Kidney capillary endothelial cell (primary cell): Measurements from ENCODE around the gene EMC10.
"Not testable (repeated sequence)": the region's sequence is repeated elsewhere in the genome, so short reads cannot be mapped to it uniquely, and the experiment has no call there.

Experiments
- DNase-seq: peaks from one replicate; pipeline ENCODE4 v3.0.0-alpha.2; 2018; ENCODE audit warnings: low spot score

Gene EMC10

DNA sequence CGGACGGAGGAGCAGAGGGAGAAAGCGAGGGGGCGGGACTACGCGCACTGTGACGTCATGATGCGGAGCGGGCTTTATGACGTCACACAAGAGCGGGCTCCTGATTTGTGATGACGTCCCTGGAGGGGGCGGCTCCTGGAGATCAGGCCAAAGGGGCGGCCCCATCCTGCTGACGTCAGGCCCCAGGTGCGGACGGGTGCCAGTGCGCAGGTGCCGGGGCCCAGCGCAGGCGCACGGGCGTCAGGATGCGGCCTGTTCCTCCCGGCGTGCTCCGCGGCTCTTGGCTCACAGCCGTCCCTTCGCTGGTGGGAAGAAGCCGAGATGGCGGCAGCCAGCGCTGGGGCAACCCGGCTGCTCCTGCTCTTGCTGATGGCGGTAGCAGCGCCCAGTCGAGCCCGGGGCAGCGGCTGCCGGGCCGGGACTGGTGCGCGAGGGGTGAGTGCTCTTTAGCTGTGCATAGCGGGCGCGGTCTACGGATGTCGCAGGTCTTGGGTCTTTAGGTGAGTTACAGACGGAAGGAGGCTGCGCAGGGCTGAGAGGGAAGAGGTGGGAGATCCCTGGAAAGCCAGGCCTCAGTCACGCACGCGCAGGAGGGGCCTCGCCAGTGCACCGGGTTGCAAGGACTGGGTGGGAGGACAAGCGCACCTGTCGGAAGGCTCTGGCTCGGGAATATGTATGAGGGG, at the start of gene EMC10, which contains the start of gene GARIN5A:
Gene EMC10, plus strand, starts transcription at position 284 of the 683 bp plus-strand sequence. Its CDS starts 38 bp downstream, at position 322.
Gene GARIN5A, minus strand, starts transcription at position 625 of the 683 bp plus-strand sequence. Its CDS starts 460 bp downstream, at position 165.
- DNase-seq, result peak; percentile 85

DNA sequence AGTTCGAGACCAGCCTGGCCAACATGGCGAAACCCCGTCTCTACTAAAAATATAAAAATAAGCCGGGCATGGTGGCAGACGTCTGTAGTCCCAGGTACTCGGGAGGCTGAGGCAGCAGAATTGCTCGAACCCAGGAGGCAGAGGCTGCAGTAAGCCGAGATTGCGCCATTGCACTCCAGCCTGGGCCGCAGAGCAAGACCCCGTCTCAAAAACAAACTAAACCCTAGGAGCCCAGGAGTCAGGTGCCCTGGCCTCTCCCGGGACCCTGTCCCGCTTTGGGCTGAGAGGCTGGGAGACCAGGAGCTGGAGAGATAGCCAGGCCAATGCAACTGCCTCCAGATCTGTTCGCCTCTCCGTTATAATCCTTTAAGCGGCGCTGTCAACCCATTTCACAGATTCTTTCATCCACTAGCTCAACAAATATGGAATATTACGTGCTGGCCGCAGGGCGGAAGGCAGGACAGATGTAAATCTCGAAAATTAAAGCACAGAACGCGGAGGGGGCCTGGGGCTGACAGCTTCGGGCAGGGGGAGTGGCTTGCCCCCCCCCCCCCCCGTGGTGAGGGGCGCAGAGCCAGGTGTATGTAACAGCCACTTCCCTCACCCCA, 48.9 kb upstream of the EMC10 start:
- no peak for DNase-seq

DNA sequence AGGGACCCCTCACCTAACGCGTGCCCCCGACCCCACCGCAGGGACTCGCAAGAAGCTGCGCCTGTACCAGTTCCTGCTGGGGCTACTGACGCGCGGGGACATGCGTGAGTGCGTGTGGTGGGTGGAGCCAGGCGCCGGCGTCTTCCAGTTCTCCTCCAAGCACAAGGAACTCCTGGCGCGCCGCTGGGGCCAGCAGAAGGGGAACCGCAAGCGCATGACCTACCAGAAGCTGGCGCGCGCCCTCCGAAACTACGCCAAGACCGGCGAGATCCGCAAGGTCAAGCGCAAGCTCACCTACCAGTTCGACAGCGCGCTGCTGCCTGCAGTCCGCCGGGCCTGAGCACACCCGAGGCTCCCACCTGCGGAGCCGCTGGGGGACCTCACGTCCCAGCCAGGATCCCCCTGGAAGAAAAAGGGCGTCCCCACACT, 48.3 kb upstream of the EMC10 start:
- no peak for DNase-seq

DNA sequence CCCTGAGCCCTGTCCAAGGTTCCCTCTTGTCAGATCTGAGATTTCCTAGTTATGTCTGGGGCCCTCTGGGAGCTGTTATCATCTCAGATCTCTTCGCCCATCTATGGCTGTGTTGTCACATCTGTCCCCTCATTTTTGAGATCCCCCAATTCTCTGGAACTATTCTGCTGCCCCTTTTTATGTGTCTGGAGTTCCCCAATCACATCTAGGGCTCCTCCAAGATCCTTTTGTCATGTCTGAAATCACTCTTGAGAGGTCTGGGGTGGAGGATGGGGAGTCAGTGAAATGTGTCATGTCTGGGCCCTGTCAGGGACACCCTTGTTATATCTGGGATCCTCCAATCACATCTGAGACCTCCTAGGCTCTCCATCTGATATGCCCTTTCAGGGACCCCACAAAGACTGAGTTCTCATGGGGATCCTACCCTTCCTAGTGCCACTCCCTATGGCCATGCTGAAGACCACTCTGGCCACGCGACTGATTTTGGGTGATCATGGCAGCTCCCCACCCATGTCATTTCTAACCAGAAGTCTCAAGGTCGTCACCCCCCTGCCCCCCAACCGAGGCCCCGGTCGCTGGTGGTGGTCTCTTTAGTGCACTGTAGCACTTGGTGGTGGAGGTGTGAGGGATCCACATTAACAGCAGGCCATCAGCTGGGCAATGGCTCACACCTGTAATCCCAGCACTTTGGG, 47.4 kb upstream of the EMC10 start:
- no peak for DNase-seq

DNA sequence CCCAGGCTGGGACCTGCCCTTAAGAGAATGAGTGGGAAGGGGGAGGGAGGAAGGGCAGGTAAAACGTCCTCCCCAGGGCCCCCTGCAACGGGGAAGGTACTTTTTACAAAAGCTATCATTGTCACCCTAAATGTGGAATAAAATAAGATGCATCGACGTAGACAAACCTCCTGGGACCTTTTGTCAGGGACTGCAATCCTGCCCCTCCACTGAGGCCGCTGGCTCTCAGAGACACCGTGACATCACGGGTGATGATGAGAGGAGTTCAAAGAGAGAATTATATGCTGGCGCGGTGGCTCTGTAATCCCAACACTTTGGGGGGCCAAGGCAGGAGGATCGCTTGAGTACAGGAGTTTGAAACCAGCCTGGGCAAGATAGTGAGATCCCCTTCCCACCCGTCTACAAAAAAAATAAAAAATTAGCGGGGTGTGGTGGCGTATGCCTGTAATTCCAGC, 45.4 kb upstream of the EMC10 start:
- no peak for DNase-seq

DNA sequence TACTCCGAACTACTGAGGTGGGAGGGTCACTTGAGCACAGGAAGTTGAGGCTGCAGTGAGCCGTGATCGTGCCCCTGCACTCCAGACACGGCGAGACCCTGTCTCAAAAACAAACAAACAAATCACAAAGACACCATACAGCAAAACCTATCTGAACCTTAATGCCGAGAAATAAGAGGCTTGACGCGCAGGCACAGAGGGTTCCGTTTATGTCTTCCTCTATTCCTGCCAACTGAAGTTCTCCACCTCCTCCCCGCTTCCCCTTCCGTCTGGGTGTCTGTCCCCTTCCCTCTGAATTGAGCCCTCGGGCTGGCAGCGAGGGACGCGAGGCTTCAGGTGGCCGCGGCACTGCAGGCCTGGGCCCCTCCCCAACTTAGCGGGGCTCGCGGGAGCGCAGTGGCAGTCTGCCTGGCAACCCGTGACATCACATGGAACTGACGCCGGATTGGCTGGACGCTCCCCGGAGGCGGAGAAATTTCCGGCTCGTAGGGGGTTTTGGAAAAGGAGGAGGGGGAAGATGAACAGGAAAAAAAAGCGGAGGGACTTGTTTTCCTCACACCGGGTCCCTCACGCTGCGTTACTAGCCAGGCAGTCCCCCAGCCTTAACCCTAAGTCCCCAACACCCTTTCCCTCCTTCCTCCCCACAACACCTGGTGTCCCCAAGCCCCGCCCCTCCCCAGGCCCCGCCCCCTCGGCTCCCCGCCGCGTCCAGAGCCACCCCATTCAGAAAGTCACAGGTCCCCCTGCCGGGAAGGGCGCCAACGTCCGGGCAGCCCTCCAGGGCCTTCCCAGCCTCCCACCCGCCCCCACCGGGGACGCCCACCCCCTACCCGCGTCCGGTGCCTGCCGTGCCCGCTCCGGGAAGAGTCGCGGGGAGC, 44.7 kb upstream of the EMC10 start:
- peak; percentile 54 for DNase-seq

DNA sequence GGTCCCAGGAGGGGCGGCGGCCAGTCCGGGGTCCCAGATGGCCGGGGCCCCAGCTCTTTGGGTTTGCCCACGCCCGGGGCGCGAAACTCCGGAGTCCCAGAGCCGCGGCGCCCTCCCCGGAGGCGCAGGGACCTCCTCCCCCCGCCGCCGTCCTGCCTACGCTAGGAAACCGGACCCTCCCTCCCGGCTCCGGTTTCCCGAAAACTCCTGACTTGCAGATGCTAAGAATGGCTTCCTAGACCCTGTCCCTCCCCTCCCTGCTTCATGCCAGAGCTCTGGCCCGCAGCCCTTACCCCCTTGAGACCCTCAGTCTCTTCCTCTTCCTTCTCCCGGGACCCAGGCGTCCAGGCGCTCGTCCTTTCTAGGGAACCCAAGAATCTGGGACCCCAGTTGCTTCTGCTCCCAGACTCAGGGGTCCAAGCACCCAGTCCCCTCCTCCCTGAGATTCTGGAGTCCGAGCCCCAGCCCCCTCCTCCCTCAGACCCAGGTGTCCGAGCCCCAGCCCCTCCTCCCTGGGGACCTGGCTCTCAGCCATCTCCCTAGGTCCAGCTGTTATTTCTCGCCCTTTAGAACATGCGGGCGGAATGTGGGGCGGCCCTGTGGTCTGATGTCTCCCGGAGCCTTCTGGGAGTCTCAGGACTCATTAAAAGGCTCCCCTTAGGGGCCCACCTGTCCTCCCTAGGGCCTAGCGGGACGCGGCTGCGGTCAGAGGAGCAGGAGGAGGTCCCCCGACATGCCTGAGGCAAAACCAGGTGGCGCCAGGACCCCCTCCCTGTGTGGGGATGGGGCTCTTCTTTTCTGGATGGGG, 43.9 kb upstream of the EMC10 start, which contains the start of gene MYBPC2:
Gene MYBPC2, plus strand, starts transcription at position 672 of the 808 bp plus-strand sequence. Its CDS starts 62 bp downstream, at position 734.
- no peak for DNase-seq

DNA sequence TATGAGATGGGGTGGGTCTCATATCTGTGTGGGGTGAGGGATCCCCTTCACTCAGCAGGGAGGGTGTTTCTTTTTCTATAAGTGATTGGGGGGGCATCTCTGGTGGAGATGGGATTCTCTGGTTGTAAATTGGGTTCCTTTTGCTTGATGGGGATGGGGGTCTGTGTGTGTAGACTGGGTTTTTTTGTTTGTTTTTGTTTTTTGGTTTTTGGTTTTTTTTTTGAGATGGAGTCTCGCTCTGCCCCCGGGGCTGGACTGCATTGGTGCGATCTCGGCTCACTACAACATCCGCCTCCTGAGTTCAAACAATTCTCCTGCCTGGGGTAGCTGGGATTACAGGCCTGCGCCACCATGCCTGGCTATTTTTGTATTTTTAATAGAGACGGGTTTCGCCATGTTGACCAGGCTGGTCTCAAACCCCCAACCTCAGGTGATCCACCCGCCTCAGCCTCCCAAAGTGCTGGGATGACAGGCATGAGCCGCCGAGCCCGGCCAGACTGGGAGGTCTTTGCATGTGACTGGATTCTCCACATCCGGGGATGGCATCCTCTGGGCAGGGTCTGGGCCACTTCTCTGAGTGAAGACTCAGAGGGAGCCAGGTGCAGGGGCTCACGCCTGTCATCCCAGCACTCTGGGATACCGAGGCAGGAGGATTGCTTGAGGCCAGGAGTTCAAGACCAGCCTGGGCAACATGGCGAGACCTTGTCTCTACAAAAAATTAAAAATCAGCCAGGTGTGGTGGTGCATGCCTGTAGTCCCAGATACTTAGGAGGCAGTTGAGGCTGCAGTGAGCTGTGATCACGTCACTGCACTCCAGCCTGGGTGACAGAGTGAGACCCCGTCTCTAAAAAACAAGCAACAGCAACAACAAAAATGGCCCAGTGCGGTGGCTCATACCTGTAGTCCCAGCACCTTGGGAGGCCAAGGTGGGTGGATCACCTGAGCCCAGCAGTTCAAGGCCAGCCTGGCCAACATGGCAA, 42.8 kb upstream of the EMC10 start:
- DNase-seq, result no peak

DNA sequence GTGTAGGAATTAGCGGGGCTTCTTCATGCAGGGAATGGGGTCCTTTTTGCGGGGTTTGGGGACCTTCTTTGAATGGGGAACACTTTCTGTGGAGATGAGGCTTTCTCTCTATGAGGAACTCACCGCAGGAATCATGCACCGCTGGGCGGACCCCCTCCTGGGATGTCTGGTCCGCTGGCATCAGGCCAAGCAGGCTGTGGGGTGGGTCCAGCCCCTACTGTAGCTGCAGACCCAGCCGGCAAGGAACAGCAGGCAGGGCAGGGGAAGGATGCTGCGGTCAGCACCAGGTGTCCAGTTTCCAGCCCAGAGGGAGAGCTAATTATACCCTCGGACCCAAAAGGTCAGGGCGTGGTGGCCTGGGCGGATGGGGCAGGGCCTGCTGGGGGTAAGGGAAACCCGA, 41.8 kb upstream of the EMC10 start:
- no peak for DNase-seq

DNA sequence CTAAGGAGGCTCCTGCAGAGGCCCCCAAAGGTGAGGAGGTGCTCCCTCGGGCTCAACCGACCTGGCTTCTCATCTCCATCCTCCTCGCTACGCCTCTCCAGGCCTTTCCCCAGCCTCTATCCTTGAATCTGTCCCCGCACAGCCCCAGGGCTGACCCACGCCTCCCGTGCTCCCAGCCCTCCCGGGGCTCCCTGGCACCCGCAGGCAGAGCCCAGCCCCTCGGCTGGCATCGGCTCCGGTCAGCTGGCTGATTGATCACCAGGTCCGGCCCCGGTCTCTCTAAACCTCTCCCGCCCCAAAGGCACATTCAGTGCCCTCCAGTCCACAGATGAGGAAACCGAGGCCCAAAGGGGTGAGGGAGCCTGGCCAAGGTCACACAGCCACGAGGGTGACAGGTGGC, 41.1 kb upstream of the EMC10 start:
- DNase-seq, result no peak

DNA sequence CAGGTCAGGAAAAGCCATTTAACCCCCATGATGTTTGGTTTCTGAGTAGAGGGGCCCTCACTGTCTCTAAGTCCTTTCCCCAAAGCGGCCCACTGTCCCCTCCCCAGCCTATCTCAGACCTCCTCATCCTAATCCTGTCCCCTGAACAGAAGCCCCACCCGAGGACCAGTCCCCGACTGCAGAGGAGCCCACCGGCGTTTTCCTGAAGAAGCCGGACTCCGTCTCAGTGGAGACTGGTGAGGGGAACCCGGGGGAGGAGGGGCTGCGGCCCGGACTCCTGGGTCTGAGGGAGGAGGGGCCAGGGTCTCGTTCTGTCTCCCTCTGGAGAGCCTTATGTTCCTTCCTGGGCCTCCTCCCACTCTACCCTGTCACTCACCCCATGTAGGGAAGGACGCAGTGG, 40.7 kb upstream of the EMC10 start:
- DNase-seq, result no peak

DNA sequence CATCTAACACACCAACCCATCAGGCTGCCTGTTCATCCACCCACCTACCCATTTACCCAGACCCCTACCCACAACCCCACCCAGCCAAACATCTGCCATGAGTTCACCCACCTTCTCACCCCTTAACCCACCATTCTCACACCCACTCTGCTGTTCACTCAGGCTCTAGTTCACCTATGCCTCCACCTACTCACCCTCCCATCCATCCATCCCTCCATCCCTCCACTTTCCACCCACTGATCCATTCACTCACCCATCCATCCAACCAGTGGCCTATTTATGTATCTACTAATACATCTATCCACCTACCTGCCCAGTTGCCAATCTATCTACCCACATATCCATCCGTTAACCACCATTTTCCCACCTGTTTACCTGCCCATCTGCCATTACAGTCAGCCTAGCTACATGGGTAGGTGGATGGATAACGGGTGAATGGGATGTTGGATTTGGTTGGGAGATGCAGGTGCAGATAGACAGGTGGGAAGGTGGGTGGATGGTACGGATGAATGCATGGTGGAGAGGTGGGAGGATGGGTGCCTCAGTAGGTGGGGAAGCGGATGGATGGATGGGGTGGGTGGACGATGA, 38.4 kb upstream of the EMC10 start:
- no peak for DNase-seq

DNA sequence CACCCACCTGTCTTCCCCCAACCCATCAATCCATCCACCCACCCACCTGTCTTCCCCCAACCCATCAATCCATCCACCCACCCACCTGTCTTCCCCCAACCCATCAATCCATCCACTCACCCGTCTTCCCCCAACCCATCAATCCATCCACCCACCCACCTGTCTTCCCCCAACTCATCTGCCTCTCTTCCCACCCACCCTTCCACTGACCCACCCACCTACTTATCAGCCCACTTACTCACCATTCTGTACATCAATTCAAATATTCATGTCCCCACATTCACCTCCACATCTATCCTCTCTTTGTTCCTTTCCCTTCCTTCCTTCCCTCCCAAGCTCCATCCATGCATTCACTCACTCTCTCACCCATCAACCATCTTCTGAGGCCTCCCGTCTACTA, 37.2 kb upstream of the EMC10 start:
- DNase-seq, result not testable (repeated sequence)

DNA sequence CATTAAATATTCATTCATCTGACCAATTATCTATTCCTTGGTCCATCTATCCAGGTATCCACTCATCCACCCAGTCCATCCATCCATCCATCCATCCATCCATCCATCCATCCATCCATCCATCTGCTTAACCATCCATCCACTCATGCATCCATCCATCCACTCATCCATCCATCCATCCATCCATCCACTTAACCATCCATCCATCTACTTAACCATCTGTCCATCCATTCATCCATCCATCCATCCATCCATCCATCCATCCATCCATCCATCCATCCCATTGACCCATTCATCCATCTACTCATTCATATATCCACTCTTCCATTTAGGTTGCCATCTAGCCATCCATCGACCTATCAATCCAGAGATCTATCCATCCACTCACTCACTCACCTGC, 32.2 kb upstream of the EMC10 start:
- DNase-seq, result no peak

DNA sequence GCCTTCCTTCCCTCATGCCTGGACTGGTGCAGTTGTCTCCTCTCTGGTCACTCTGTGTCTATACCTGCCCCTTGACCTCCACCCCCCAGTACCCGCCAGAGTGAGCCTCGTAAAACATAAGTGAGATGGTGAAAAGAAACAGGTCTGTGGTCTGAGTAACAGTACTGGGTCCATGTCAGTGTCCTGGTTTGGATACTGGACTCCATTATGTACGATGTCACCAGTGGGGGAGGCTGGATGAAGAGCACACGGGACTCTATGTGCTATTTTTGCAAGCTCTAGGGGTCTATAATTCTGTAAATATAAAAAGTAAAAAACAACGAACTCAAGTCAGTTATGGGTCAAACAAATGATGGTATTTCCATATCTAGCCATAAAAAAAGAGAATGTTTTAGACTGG, 29.3 kb upstream of the EMC10 start:
- no peak for DNase-seq

DNA sequence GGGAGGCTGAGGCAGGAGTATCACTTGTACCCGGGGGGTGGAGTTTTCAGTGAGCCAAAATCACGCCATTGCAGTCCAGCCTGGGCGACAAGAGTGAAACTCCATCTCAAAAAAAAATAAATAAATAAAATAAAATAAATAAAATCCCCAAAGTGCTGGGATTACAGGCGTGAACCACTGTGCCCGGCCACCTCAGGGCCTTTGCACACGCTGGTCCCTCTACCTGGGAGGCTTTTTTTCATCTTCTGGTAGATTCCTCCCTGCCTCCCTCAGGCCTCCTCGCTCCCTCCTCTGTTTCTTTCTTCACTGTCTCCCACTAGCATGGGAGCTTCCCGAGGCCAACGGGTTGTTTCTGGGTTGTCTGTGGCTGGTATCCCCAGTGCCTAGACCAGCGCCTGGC, 28.6 kb upstream of the EMC10 start:
- DNase-seq, result no peak

DNA sequence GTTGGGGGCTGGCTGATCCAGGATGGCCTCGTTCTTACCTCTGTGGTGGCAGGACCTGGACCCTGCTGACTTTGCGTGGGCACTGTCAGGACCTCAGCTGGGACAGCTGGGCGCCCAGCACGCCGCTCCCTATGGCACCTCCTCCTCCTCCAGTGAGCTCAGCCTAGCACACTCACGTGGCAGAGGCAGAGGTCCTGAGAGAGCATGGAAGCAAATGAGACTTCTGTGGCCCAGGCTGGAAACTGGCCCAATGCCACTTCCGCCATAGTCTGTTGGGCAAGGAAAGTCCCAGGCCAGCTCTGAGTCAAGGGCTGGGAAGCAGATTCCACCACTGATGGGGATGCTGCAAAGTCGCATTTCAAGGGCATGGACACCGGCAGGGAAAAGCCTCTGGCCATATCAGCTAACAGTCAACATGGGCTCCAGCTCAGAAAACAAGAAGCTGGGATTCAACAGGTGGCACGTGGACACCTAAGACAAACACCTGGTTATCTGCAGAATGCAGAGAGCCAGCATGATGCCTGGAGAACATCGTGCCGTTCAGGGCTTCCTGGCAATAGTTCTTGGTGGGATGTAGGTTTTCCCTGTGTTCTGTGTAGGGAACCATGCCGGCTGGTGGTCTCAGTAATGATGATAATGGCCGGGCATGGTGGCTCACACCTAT, 26.9 kb upstream of the EMC10 start:
- DNase-seq, result no peak

DNA sequence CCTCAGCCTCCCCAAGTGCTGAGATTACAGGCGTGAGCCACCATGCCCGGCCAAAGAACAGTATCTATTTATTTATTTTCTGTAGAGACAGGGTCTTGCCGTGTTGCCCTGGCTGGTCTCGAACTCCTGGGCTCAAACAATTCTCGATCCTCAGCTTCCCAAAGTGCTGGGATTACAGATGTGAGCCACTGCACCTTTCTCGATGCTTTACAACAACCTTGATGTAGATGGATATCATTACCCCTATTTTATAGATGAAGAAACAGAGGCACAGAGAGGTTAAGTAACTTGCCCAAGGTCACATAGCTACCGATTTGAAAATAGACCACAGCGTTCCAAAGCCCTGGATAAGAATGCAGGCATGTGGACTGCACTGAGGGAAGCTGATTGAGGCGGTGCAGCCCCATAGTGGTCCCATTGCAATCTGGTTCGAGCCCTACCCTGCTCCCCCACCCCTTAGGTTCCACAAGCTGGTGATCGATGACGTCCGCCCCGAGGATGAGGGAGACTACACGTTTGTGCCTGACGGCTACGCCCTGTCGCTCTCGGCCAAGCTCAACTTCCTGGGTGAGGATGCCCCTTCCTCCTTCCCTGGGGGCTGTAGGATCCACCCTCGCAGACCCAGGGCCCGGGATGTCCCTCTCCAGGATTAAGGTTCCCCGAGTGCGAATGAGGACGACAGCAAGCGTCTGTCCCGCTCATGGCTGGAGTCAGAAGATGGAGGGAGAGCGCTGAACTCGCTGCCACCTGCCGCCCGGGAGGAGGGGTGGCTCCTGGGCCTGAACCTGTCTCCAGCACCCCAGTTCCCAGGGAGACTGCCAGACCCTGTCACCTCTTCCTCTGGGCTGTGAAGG, 25.7 kb upstream of the EMC10 start:
- DNase-seq, result no peak
